Large intestine (tissue), 3 donors: ENCODE measurements around the gene ARHGAP1. TPM values are rescaled to one million over a fixed set of nuclear protein-coding genes. Genes with fewer than 3 reads are reported as not detected.
A peak's percentile ranks its signal among the peaks of the same experiment; 100 is the strongest.
"Not testable (repeated sequence)": the region's sequence is repeated elsewhere in the genome, so short reads cannot be mapped to it uniquely, and the experiment has no call there.

Experiments
- DNase-seq, 2 donors: peaks; one replicate each; pipeline versions ENCODE4 v3.0.0 to v3.0.0-alpha.2; 2013
- H3K27ac ChIP-seq: one replicate; pipeline ENCODE4 v1.5.1; 2013; ENCODE audit warnings: low read length
- H3K27me3 ChIP-seq: 2 replicates; pipeline ENCODE4 v1.6.1; 2013; ENCODE audit warnings: low read length; ENCODE audit not compliant: control insufficient read depth, insufficient read depth
- H3K36me3 ChIP-seq: 2 replicates; pipeline ENCODE4 v1.6.1; 2013; ENCODE audit warnings: low read length; ENCODE audit not compliant: control insufficient read depth, insufficient read depth
- H3K4me1 ChIP-seq: one replicate; pipeline ENCODE4 v1.6.1; 2013; ENCODE audit warnings: low read length; ENCODE audit not compliant: control insufficient read depth, insufficient read depth
- H3K4me3 ChIP-seq: one replicate; pipeline ENCODE4 v1.5.1; 2013; ENCODE audit warnings: low read length
- H3K9me3 ChIP-seq: one replicate; pipeline ENCODE4 v1.6.1; 2013; ENCODE audit warnings: mild to moderate bottlenecking, low read depth, low read length, moderate library complexity; ENCODE audit not compliant: control insufficient read depth
- WGBS: methylation state at CpG from one replicate; pipeline ENCODE4 v1.1.5; 2013; ENCODE audit warnings: low lambda C conversion rate; ENCODE audit not compliant: insufficient coverage; 5-methylcytosine and 5-hydroxymethylcytosine counted together
- polyA plus RNA-seq: library from polyadenylated mRNA; unstranded; fragments of 120-200 nt; gene quantifications from one replicate; pipeline ENCODE4 v1.2.1, GENCODE V29; 2013

ARHGAP1 gene
- polyA plus RNA-seq, 1 donor, result 47.2 TPM

DNA sequence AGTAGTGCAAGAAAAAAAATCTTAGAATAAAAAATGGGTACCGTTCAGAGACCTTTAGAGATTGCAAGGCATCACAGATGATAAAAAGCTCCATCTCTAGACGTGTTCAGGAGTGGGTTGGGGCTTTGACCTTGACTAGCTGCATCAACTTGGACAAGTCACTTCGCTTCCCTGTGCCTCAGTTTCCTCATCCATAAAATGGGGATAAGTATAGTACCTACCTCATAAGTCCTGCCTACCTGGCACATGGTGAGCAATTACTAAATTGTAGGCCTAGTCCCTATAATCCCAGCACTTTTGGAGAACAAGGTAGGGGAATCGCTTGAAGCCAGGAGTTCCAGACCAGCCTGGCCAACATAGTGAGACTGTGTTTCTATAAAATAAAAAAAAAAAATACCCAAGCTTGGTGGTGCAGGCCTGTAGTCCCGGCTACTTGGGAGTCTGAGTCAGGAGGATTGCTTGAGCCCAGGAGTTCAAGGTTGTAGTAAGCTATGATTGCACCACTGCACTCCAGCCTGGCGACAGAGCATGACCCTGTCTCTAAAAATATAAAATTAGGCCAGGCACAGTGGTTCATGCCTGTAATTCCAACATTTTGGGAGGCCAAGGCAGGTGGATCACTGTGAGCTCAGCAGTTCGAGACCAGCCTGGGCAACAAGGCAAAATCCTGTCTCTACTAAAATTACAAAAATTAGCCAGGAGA lies 12.6 kb upstream of the ARHGAP1 start:
- no peak for DNase-seq

DNA sequence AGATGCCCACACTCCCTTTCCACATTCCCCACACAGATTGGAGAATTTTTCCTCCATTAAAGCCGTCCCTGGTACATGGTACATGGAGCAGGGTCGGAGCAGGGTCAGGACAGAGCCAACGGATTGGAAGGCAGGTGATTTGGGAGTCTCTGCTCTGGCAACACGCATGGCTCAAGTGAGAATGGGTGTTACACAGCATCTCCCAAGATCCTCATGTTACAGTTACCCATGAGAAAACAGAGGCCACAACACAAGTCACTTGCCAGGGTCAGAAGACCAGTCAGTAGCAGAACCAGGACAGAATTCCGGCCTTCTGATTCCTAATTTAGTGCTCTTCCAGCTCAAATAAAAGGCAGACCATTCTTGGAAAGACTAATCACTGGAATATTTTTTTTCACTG lies 10.9 kb upstream of the ARHGAP1 start:
- no peaks in the 10 kb centered on the region for H3K4me1 ChIP-seq
- no CpG with 5 or more reads among the region's 5 CpGs for WGBS
- H3K36me3 ChIP-seq, result peaks cover 11% of the 10 kb centered on the region
- no peaks in the 10 kb centered on the region for H3K9me3 ChIP-seq
- H3K27me3 ChIP-seq, result no peaks in the 10 kb centered on the region
- DNase-seq, result no peak
- no peak overlapping the region for H3K27ac ChIP-seq
- H3K4me3 ChIP-seq, result no peak overlapping the region

More for the DNA sequence above, 12.6 kb upstream of the ARHGAP1 start:
- WGBS, result 100% methylated on average over 1 of the region's 7 CpGs
- no peak overlapping the region for H3K27ac ChIP-seq
- no peak overlapping the region for H3K4me3 ChIP-seq
- H3K4me1 ChIP-seq, result peaks cover 4% of the 10 kb centered on the region
- no peaks in the 10 kb centered on the region for H3K9me3 ChIP-seq
- H3K36me3 ChIP-seq, result no peaks in the 10 kb centered on the region
- H3K27me3 ChIP-seq, result no peaks in the 10 kb centered on the region

DNA sequence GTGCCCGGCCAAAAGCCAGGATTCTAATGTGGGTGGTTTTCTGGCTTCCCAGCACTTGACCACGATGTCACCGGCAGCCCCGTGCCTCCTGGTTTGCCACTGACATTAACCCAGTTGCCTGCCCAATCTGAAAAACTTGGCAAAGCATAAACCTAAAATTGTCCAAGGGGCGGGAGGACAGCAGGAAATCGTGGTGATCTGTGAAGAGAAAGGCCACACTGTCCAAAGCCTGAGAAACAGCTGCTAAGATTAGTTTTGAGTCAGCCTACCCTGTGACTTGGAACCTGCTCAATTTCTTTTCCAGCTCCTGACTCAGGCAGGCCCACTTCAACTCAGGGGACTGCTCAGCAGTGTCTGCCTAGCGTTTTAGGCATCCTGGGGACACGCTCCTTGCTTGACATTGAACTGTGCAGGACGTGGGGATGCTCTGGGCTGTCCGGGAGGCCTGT lies 10.4 kb upstream of the ARHGAP1 start:
- H3K27me3 ChIP-seq, result no peaks in the 10 kb centered on the region
- whole genome bisulfite sequencing, result no CpG with 5 or more reads among the region's 10 CpGs
- no peaks in the 10 kb centered on the region for H3K9me3 ChIP-seq
- DNase-seq, result no peak
- no peak overlapping the region for H3K4me3 ChIP-seq
- H3K27ac ChIP-seq, result no peak overlapping the region
- H3K36me3 ChIP-seq, result peaks cover 13% of the 10 kb centered on the region
- no peaks in the 10 kb centered on the region for H3K4me1 ChIP-seq

DNA sequence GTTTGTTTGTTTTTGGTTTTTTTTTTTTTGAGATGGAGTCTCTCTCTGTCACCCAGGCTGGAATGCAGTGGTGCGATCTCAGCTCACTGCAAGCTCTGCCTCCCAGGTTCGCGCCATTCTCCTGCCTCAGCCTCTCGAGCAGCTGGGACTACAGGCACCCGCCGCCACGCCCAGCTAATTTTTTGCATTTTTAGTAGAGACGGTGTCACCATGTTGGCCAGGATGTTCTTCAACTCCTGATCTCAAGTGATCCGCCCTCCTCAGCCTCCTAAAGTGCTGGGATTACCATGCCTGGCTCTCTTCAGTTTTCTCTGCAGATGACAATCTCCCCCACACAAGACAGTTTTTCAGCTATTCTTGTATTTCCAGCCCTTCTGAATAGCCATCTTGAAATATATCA lies 8.9 kb upstream of the ARHGAP1 start:
- H3K9me3 ChIP-seq, result not testable (repeated sequence)

DNA sequence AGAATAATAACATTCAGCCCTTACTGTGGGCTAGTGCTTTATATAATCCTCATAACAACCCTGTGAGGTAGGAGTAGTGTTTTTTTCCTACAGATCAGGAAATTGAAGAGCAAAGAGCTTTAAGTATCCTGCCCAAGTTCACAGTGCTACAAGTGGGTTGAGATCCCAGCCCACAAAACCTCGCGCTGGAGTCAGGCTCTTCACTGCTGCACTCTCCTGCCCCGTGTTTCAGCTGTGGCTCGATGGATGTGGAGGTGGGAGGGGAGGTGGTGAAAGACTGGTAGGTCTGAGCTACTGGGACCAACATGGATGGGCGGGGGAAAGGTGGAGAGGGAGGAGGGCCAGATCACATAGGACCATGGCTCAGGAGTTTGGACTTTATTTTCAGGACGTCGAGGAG lies 6.5 kb upstream of the ARHGAP1 start:
- no peak overlapping the region for H3K27ac ChIP-seq
- H3K4me1 ChIP-seq, result peaks cover under 1% of the 10 kb centered on the region
- H3K4me3 ChIP-seq, result no peak overlapping the region
- DNase-seq, result no peak
- H3K36me3 ChIP-seq, result peaks cover 48% of the 10 kb centered on the region
- no peaks in the 10 kb centered on the region for H3K9me3 ChIP-seq
- 80% methylated on average over 2 of the region's 7 CpGs for WGBS
- H3K27me3 ChIP-seq, result no peaks in the 10 kb centered on the region

More for the DNA sequence above, 8.9 kb upstream of the ARHGAP1 start:
- not testable (repeated sequence) for H3K27me3 ChIP-seq, H3K4me1 ChIP-seq, DNase-seq, H3K4me3 ChIP-seq, H3K27ac ChIP-seq
- peaks cover 28% of the 10 kb centered on the region for H3K36me3 ChIP-seq
- WGBS, result 100% methylated on average over 1 of the region's 9 CpGs

DNA sequence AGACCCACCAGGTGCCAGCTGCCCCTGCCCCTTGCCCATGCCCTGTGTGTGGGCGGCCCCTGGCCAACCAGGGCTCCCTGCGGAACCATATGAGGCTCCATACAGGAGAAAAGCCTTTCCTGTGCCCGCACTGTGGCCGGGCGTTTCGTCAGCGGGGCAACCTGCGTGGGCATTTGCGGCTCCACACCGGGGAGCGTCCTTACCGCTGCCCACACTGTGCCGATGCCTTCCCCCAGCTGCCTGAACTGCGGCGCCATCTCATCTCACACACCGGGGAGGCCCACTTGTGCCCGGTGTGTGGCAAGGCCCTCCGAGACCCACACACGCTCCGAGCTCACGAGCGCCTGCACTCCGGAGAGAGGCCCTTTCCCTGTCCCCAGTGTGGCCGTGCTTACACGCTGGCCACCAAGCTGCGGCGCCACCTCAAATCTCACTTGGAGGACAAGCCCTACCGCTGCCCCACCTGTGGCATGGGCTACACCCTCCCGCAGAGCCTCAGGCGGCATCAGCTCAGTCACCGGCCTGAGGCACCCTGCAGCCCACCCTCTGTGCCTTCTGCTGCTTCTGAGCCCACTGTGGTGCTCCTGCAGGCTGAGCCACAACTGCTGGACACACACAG lies 4.8 kb upstream of the ARHGAP1 start:
- Histone ChIP-seq H3K4me3 (no peak overlapping the region), H3K4me1 (peaks cover 4% of the 10 kb centered on the region), H3K27me3 (no peaks in the 10 kb centered on the region), H3K36me3 (peaks cover 48% of the 10 kb centered on the region), H3K27ac (no peak overlapping the region), H3K9me3 (no peaks in the 10 kb centered on the region)
- DNase-seq, result no peak
- no CpG with 5 or more reads among the region's 31 CpGs for WGBS

DNA sequence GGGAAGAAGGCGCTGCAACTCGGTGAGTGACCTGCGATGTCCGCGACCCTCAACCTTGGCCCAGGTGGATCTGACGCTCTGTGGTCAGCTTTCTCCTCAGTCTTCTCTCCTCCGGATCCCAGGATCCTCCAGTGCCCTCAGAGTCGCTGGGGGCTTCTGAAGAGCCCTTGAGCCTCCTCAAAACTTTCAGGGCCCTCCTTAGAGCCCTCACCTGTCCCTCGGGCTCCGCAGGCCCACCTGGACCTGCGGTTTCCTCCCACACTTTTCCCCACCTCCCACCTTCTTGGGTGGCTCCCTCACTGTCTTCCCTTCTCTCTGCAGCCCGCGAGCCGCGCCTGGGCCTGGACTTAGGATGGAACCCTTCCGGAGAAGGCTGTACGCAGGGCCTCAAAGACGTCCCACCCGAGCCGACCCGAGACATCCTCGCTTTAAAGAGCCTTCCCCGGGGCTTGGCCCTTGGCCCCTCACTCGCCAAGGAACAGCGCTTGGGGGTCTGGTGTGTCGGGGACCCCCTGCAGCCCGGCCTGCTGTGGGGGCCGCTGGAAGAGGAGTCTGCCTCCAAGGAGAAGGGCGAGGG lies 747 bp upstream of the ARHGAP1 start:
- DNase-seq, result no peak
- Histone ChIP-seq H3K4me1 (peaks cover 23% of the 10 kb centered on the region), H3K4me3 (peak overlapping the region; percentile 93), H3K9me3 (no peaks in the 10 kb centered on the region), H3K27ac (peak overlapping the region; percentile 97), H3K27me3 (no peaks in the 10 kb centered on the region), H3K36me3 (peaks cover 48% of the 10 kb centered on the region)
- WGBS, result no CpG with 5 or more reads among the region's 29 CpGs

DNA sequence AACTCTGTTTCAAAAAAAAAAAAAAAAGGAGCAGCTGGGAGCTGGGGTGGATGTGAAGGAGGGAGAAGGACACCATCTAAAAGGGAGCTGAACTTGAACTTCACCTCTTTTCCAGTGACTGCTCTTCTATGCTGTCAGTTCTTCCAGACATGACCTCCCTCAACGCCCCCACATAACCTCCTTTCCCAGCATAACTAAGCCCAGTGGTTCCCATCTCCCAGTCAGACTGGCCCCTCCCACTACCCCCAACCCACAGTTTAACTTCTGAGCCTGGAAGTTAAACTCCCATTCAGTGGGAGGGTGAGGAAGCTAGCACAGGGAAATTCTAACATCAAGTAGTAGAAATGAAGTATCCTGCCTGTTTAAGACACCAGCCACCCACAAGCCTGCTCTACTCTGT lies 1.8 kb downstream of the ARHGAP1 start:
- no peak overlapping the region for H3K27ac ChIP-seq
- peaks cover 49% of the 10 kb centered on the region for H3K36me3 ChIP-seq
- H3K4me1 ChIP-seq, result peaks cover 23% of the 10 kb centered on the region
- no peak for DNase-seq
- WGBS, result 86% methylated on average over 1 of the region's 1 CpG
- no peaks in the 10 kb centered on the region for H3K27me3 ChIP-seq
- H3K9me3 ChIP-seq, result no peaks in the 10 kb centered on the region
- no peak overlapping the region for H3K4me3 ChIP-seq

DNA sequence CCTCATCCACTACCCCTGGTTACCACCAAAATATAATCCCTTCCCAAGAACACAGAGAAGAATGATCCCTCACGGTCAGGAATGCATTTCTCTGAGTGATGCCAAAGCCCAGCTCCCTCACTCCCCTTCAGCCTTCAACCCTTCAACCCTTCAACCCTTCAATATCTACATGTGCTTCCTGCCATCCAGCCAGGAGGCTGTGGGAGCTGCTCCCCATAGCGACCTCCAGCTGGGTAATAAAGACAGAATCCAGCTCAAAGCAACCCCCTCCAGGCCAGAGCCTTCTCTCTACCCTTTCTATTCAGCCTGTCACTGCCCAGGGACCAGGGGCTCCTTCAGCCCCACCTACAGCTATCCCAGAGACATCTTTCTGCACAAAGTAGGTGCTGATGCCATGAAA lies 2.7 kb downstream of the ARHGAP1 start:
- no peaks in the 10 kb centered on the region for H3K9me3 ChIP-seq
- H3K4me1 ChIP-seq, result peaks cover 23% of the 10 kb centered on the region
- WGBS, result no CpG with 5 or more reads among the region's 2 CpGs
- H3K27ac ChIP-seq, result peak overlapping the region; percentile 7
- no peak for DNase-seq
- peaks cover 47% of the 10 kb centered on the region for H3K36me3 ChIP-seq
- no peaks in the 10 kb centered on the region for H3K27me3 ChIP-seq
- no peak overlapping the region for H3K4me3 ChIP-seq

DNA sequence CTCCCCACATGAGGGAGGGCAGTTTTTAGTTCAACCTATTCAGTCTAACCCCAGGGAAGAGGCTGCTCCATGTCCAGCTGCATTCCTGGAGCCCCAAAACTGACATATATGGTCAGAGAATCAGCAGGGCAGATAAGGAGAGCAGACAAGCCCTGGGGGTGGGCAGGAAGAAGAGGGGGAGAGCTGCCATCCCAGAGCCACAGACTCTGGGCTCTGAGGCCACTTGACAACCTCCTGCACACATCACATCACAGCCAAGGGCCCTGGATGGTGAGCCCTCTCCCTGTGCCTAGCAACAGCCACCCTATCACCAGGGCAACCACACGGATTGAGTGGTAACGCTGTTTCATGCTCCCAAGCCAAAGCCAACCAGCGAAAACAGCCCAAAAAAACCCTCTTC lies 3.1 kb downstream of the ARHGAP1 start:
- WGBS, result no CpG with 5 or more reads among the region's 3 CpGs
- no peak for DNase-seq
- Histone ChIP-seq H3K9me3 (no peaks in the 10 kb centered on the region), H3K27me3 (no peaks in the 10 kb centered on the region), H3K36me3 (peaks cover 45% of the 10 kb centered on the region), H3K4me1 (peaks cover 23% of the 10 kb centered on the region), H3K4me3 (no peak overlapping the region), H3K27ac (peak overlapping the region; percentile 7)
